Measurements from ENCODE around the gene POU2F3.

POU2F3 gene

GRCh38 chr11:120203626-120204025 is 36.3 kb upstream of the POU2F3 start:
- CTCF ChIA-PET = no interaction called here
- no peak for DNase-seq
- Mint-ChIP-seq H3K4me3 (no peak overlapping the region), H3K27ac (no peak overlapping the region), H3K36me3 (no peaks in the 10 kb centered on the region), H3K27me3 (peaks cover 44% of the 10 kb centered on the region), H3K9me3 (no peaks in the 10 kb centered on the region), H3K4me1 (no peaks in the 10 kb centered on the region)

- no peak for DNase-seq
- CTCF ChIA-PET = interaction anchor here (0.6 kb wide), 1 partner anchor 855 kb away, joined by 3 read pairs; no protein-coding TSS in a partner anchor
- H3K9me3 Mint-ChIP-seq = no peaks in the 10 kb centered on the region
- H3K27ac Mint-ChIP-seq = no peak overlapping the region
- H3K36me3 Mint-ChIP-seq = no peaks in the 10 kb centered on the region
- H3K27me3 Mint-ChIP-seq = peaks cover 54% of the 10 kb centered on the region
- no peak overlapping the region for H3K4me3 Mint-ChIP-seq
- peaks cover 7% of the 10 kb centered on the region for H3K4me1 Mint-ChIP-seq
Measured at GRCh38 chr11:120205596-120206161, 34.3 kb upstream of the POU2F3 start.

GRCh38 chr11:120207512-120207911 is 32.4 kb upstream of the POU2F3 start:
- Mint-ChIP-seq H3K36me3 (no peaks in the 10 kb centered on the region), H3K27me3 (peaks cover 64% of the 10 kb centered on the region), H3K4me3 (no peak overlapping the region), H3K4me1 (peaks cover 13% of the 10 kb centered on the region), H3K27ac (no peak overlapping the region), H3K9me3 (no peaks in the 10 kb centered on the region)
- DNase-seq = no peak
- CTCF ChIA-PET = no interaction called here

- peaks cover 13% of the 10 kb centered on the region for H3K4me1 Mint-ChIP-seq
- H3K27me3 Mint-ChIP-seq = peaks cover 69% of the 10 kb centered on the region
- no peak for DNase-seq
Measured at GRCh38 chr11:120208001-120208441, 31.9 kb upstream of the POU2F3 start.

DNA sequence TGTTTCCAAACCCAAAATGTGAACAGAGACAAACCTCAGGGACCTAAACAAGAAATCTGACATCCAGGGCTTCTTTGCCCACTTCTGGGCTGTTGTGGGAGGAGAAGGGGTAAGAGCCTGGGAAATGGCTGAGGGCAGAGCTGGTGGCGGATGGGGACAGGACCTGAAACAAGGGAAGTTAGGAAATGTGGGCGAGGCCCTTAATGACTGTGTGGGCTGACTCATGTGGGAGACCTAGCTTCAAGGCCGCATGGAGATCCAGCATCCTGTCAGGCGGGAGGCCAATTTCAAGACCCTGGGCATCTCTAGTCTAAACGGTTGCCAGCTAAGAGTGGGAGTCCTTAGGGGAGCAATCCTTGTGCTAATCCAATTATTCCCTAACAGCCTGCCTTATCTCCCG is 31.2 kb upstream of the POU2F3 start:
- no peak for DNase-seq
- Mint-ChIP-seq H3K36me3 (no peaks in the 10 kb centered on the region), H3K4me3 (no peak overlapping the region), H3K9me3 (no peaks in the 10 kb centered on the region), H3K27ac (no peak overlapping the region), H3K4me1 (peaks cover 13% of the 10 kb centered on the region), H3K27me3 (peaks cover 76% of the 10 kb centered on the region)
- CTCF ChIA-PET = interaction anchor here (0.8 kb wide), 1 partner anchor 9 kb away, joined by 3 read pairs; no protein-coding TSS in a partner anchor

More at GRCh38 chr11:120208001-120208441, 31.9 kb upstream of the POU2F3 start:
- CTCF ChIA-PET = no interaction called here
- Mint-ChIP-seq H3K9me3 (no peaks in the 10 kb centered on the region), H3K36me3 (no peaks in the 10 kb centered on the region), H3K4me3 (no peak overlapping the region), H3K27ac (no peak overlapping the region)

DNA sequence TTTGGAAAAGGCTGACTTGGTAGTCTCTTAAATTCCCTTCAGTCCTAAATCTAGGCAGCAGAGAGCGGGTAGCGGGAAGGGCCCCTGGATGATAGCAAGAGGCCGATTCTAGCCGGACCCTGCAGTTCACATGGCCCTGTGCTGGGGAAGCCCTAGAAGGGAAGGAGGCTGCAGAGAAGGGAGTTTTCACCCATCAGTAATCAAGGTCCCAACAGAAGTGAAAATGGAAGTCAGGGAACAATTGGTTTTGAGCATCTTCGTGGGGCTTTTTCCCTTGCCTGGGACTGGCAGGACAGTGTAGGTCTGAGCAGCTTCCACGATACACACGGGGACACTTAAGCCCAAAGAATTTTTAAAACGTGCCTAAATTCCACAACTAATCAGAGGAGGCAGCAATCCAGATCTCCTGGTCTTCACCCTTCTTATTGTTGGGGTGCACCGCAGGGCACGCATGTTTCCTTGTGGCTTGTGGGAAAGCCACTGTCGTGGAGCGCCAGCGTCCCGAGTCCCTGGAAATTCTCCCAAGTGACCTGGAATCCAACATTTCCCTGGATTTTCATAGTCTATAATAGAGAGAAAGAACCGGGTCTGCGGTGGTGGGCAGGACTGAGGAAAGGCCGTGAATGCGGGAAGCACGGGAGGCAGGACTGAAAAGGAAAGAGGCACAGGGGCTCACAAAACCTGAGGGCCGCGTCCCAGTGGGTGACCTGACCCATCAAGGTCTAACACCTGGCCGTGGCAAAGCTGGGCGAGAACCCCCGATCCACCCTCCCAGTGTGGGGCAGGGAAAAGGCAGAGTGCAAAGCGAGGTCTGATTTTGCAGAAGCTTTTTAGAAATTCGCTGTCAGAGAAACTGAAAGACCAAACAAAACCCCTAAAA is 30.0 kb upstream of the POU2F3 start:
- Mint-ChIP-seq H3K36me3 (no peaks in the 10 kb centered on the region), H3K27ac (no peak overlapping the region), H3K4me3 (peak overlapping the region; percentile 77), H3K4me1 (peaks cover 13% of the 10 kb centered on the region), H3K9me3 (no peaks in the 10 kb centered on the region), H3K27me3 (peaks cover 84% of the 10 kb centered on the region)
- DNase-seq = peak; percentile 31
- CTCF ChIA-PET = interaction anchor here (0.8 kb wide), 1 partner anchor 11 kb away, joined by 3 read pairs; no protein-coding TSS in a partner anchor

DNA sequence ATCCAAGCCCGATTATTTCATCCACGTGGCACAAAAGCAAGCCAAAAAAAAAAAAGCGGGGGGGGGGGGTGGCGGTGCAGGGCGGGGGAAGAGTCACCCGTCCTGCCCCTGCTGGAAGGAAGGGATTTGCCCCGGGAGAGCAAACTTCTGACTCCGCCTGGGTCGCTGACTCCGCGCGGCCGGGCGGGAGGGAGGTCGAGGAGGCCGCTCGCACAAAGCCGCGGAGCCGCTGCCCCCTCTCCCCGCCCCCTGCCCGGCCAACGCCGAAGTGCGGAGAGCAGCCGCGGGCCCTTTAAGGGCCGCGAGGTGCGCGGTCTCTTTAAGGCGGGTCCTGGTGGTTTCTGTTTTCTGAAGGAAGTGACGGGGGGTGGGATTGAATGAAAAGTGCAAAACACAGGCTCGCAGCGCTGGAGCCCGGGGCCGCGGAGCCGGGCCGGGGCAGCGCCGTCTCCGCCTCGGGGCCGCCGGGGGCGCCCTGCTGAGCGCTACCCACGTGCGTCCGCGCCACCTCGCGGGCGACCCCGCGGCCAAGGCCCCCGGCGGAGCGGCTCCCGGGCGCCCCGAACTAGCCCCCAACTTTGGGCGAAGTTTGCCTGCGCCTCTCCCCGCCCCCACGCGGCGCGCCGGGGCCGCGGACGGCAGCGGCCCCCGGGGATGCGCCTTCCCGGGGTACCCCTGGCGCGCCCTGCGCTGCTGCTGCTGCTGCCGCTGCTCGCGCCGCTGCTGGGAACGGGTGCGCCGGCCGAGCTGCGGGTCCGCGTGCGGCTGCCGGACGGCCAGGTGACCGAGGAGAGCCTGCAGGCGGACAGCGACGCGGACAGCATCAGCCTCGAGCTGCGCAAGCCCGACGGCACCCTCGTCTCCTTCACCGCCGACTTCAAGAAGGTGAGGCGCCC is 29.1 kb upstream of the POU2F3 start, which contains the start of gene OAF:
TSS of gene OAF (plus strand) at position 407 of the 896 bp plus-strand sequence. CDS start at position 655, 248 bp downstream.
- Mint-ChIP-seq H3K27ac (no peak within 1 kb of the TSS), H3K27me3 (peaks cover 83% of the 10 kb centered on the region), H3K4me1 (peaks cover 13% of the 10 kb centered on the region), H3K4me3 (peak within 1 kb of the TSS; percentile 85), H3K36me3 (no peaks in the 10 kb centered on the region), H3K9me3 (no peaks in the 10 kb centered on the region)
- peak; percentile 81 for DNase-seq
- CTCF ChIA-PET = no interaction called here

DNA sequence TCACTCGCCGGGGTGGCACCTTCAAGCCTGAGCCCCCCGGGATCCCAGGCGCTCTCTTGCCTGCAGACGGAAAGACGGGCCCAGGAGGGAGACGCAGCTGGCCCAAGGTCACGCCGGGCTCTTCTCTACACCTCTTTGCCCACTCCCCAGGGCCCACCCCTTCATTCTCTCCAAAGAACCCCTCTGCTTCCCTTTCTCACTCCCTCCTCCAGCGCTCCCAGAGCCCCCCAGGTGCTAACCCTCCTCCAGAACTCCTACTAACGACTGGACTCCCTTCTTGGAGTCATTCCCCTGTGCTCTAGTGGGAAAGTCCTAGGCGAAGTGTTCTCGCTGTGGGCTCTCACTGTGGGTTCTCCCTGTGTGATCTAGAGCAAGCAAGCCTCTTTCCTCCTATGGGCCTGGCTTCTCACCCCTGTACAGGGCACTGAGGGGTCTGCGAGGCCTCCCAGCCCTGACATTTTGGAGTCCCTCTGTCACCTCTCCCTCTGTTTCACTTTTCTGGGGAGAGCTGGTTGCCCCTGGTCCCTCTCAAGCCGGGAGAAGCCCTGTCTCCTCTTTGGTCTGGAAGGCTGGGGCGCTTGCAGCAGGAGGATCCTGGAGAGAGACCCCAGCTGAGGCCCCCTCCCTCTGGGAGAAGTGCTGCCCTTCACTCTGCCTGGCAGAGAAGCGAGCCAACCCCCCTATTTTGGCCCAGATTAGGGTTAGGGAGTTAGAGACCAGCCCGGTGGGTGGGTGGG is 28.2 kb upstream of the POU2F3 start:
- Mint-ChIP-seq H3K27me3 (peaks cover 80% of the 10 kb centered on the region), H3K4me1 (peaks cover 13% of the 10 kb centered on the region), H3K9me3 (no peaks in the 10 kb centered on the region), H3K4me3 (peak overlapping the region; percentile 85), H3K27ac (no peak overlapping the region), H3K36me3 (no peaks in the 10 kb centered on the region)
- no peak for DNase-seq
- CTCF ChIA-PET = no interaction called here

- Mint-ChIP-seq H3K36me3 (no peaks in the 10 kb centered on the region), H3K9me3 (no peaks in the 10 kb centered on the region), H3K27ac (no peak overlapping the region), H3K4me1 (peaks cover 13% of the 10 kb centered on the region), H3K4me3 (peak overlapping the region; percentile 36), H3K27me3 (peaks cover 73% of the 10 kb centered on the region)
- CTCF ChIA-PET = interaction anchor here (1.8 kb wide), 1 partner anchor 21 kb away, joined by 6 read pairs; no protein-coding TSS in a partner anchor
- DNase-seq = no peak
Measured at GRCh38 chr11:120212259-120212878, 27.6 kb upstream of the POU2F3 start.

DNA sequence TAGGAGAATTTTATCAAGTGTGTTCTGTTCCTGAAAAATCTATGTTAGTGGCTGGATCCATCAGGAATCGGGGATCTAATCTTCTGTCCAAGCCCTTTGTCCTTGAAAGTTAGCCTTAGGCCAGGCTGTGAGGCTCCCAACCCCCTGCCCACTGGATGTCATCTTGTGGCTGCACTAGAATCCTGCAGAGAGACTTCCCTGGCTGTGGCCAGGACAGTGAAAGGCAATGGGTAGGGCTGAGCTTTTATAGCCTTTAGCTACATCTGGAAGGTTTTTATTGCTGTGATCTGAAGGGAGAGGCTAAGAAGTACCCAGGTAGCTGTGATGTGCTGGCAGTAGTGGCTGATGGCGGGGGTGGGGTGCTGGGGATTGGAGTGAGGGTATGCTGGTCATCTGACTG is 27.0 kb upstream of the POU2F3 start:
- CTCF ChIA-PET = interaction anchor here (1.8 kb wide), 1 partner anchor 20 kb away, joined by 6 read pairs; no protein-coding TSS in a partner anchor
- no peaks in the 10 kb centered on the region for H3K9me3 Mint-ChIP-seq
- H3K27ac Mint-ChIP-seq = no peak overlapping the region
- H3K36me3 Mint-ChIP-seq = no peaks in the 10 kb centered on the region
- peaks cover 13% of the 10 kb centered on the region for H3K4me1 Mint-ChIP-seq
- DNase-seq = no peak
- H3K4me3 Mint-ChIP-seq = no peak overlapping the region
- H3K27me3 Mint-ChIP-seq = peaks cover 68% of the 10 kb centered on the region

- H3K4me1 Mint-ChIP-seq = peaks cover 13% of the 10 kb centered on the region
Measured at GRCh38 chr11:120214581-120214980, 25.4 kb upstream of the POU2F3 start.

GRCh38 chr11:120215634-120216033 is 24.3 kb upstream of the POU2F3 start:
- no peaks in the 10 kb centered on the region for H3K9me3 Mint-ChIP-seq
- no peak overlapping the region for H3K4me3 Mint-ChIP-seq
- peaks cover 46% of the 10 kb centered on the region for H3K27me3 Mint-ChIP-seq
- no peaks in the 10 kb centered on the region for H3K36me3 Mint-ChIP-seq
- DNase-seq = no peak
- CTCF ChIA-PET = no interaction called here
- H3K4me1 Mint-ChIP-seq = peaks cover 6% of the 10 kb centered on the region
- no peak overlapping the region for H3K27ac Mint-ChIP-seq

More at GRCh38 chr11:120214581-120214980, 25.4 kb upstream of the POU2F3 start:
- no peak for DNase-seq
- CTCF ChIA-PET = no interaction called here
- Mint-ChIP-seq H3K36me3 (no peaks in the 10 kb centered on the region), H3K4me3 (no peak overlapping the region), H3K27ac (no peak overlapping the region), H3K9me3 (no peaks in the 10 kb centered on the region), H3K27me3 (peaks cover 54% of the 10 kb centered on the region)
